Lower leg skin (tissue), 3 donors: ENCODE measurements around the gene NCAM1.

ENCODE experiments used
- CTCF ChIP-seq, 3 donors: fragments of 450-650 bp; IDR thresholded peaks; one replicate each; pipeline ENCODE4 v1.5.1; 2016; ENCODE audit warnings: antibody characterized with exemption in 3 of 3, mild to moderate bottlenecking in 3 of 3, moderate library complexity in 2 of 3
- POLR2A ChIP-seq, 2 donors: fragments of 450-650 bp; IDR thresholded peaks; one replicate each; pipeline ENCODE4 v1.6.1; 2016 to 2017; ENCODE audit warnings: antibody characterized with exemption in 2 of 2, mild to moderate bottlenecking in 1 of 2, moderate library complexity in 1 of 2

- TF ChIP-seq CTCF (IDR thresholded peaks at IDR 0.05) (no peak), POLR2A (IDR thresholded peaks at IDR 0.05) (no peak)
Measured at GRCh38 chr11:113023986-113024385, 62.8 kb downstream of the NCAM1 start.
